Omental fat pad (tissue), 4 donors: Measurements from ENCODE around the gene TRMT6. TPM values are rescaled to one million over a fixed set of nuclear protein-coding genes. Genes with fewer than 3 reads are reported as not detected.

Source experiments
- ATAC-seq: fragments of 150-250 bp; one replicate; pipeline ENCODE4 v1.9.1; 2016; ENCODE audit warnings: mild to moderate bottlenecking, moderate library complexity; ENCODE audit not compliant: low FRiP score
- DNase-seq: peaks from one replicate; pipeline ENCODE4 v3.0.0-alpha.2; 2019; ENCODE audit warnings: low spot score
- CTCF ChIP-seq, 3 donors: fragments of 450-650 bp; IDR thresholded peaks; one replicate each; pipeline ENCODE4 v1.5.1; 2016 to 2017; ENCODE audit warnings: antibody characterized with exemption in 3 of 3, mild to moderate bottlenecking in 3 of 3, moderate library complexity in 2 of 3
- total RNA-seq, 4 donors: library from RNA; depleted of rRNA; stranded (reverse); fragments of >200 nt; gene quantifications; one replicate each; pipeline ENCODE4 v1.1.0, GENCODE V29; 2016

The TRMT6 gene, protein sequence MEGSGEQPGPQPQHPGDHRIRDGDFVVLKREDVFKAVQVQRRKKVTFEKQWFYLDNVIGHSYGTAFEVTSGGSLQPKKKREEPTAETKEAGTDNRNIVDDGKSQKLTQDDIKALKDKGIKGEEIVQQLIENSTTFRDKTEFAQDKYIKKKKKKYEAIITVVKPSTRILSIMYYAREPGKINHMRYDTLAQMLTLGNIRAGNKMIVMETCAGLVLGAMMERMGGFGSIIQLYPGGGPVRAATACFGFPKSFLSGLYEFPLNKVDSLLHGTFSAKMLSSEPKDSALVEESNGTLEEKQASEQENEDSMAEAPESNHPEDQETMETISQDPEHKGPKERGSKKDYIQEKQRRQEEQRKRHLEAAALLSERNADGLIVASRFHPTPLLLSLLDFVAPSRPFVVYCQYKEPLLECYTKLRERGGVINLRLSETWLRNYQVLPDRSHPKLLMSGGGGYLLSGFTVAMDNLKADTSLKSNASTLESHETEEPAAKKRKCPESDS
- total RNA-seq, result 10 to 100 TPM in 2 of 4 donors, 1 to 10 TPM in 2; 7.9 to 28.1 (median 9.7) TPM

- ATAC-seq, result peak; percentile 100
- no peak for TF ChIP-seq CTCF (IDR thresholded peaks at IDR 0.05)
These were observed at the start of gene TRMT6, which contains the start of gene MCM8 for GRCh38 chr20:5950271-5951031. TSS of gene TRMT6 (minus strand) at chr20:5950533. CDS start at chr20:5950405, 128 bp downstream. TSS of gene MCM8 (plus strand) at chr20:5950652. CDS start at chr20:5952016, 1,364 bp downstream.

GRCh38 chr20:5999783-6000182 lies 49.5 kb upstream of the TRMT6 start:
- no peak for TF ChIP-seq CTCF (IDR thresholded peaks at IDR 0.05)
- no peak for ATAC-seq
- no peak for DNase-seq

More at GRCh38 chr20:5950271-5951031, at the start of gene TRMT6, which contains the start of gene MCM8:
- peak; percentile 85 for DNase-seq

GRCh38 chr20:5996765-5997164 lies 46.4 kb upstream of the TRMT6 start:
- no peak for TF ChIP-seq CTCF (IDR thresholded peaks at IDR 0.05)
- ATAC-seq, result no peak
- no peak for DNase-seq

DNA sequence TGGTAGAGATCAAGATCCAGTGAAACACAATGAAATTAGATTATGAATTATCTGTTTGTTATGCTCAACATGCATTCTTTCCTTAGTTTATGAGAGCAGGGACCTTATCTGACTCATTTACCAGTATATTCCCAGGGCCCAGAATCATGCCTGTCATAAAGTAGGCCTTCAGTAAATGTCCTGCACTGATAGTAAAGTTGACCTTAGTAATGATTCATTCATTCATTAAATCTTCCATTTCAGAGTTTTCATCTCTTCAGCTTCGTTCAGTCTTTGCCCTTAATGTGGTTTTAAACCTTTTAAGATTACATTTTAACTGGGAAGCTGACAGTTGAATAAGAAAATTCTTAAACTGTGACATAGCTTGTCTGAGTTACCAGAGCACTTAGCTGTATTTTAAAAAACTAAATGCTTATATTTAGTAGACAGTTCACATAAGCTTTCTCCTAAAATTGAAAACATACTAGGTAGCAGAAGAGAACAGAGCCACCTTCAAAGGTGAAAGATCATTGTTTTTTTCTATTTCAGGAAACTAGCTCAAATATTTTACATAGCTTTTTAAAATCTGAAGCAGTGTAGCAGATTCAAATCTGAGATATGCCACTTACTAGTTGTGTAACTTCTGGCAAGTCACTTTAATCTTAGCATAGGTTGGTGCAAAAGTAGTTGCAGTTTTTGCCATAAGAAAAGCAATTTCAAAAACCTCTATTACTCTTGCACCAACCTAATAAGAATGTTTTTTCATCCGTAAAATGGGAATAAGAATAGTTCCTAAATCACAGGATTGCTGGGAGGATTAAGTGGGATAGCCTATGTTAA lies 41.5 kb upstream of the TRMT6 start:
- no peak for TF ChIP-seq CTCF (IDR thresholded peaks at IDR 0.05)
- ATAC-seq, result no peak

DNA sequence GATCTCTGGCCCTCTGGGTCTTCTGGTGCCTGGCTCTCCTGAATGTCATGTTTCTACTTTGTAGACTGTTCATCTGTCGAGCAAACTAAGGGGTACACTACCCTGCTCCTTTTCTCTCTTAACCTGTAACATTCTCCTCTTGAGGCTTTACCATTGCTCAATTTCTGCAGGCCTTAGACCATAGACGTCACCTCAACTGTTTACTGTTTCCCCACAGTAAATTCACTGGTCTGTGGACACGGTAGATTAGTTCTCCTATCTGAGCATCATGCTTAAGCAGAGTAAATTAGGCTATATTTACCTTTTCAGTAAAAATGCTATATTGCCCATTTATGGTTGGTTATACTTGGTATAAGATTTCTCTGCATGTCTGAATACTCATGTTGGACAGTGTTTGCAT lies 40.6 kb upstream of the TRMT6 start:
- TF ChIP-seq CTCF (IDR thresholded peaks at IDR 0.05), result no peak
- no peak for ATAC-seq
- DNase-seq, result no peak

More for the DNA sequence above, 41.5 kb upstream of the TRMT6 start:
- no peak for DNase-seq

DNA sequence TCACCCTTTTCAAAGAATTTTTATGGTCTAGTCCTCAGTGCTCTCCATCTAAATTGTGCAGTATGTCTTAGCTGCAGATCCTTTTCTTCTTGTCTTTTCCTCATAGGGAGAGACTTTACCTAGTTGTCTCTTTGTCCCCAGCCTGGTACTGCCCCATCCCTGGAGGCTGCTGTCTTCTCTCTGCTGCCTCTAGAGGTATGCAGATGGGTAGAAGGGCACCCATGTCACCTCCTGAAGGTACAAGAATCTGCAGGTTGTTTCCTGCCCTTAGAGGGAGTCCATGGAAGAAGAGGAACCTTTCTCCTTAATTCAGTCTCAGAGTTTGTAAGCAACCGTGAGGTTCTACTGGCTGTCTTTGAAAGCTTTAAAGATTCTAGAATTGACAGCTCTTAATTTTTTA lies 39.2 kb upstream of the TRMT6 start:
- no peak for ATAC-seq
- no peak for TF ChIP-seq CTCF (IDR thresholded peaks at IDR 0.05)
- no peak for DNase-seq
